Measurements from ENCODE around the gene UGT1A1.

Gene UGT1A1

DNA sequence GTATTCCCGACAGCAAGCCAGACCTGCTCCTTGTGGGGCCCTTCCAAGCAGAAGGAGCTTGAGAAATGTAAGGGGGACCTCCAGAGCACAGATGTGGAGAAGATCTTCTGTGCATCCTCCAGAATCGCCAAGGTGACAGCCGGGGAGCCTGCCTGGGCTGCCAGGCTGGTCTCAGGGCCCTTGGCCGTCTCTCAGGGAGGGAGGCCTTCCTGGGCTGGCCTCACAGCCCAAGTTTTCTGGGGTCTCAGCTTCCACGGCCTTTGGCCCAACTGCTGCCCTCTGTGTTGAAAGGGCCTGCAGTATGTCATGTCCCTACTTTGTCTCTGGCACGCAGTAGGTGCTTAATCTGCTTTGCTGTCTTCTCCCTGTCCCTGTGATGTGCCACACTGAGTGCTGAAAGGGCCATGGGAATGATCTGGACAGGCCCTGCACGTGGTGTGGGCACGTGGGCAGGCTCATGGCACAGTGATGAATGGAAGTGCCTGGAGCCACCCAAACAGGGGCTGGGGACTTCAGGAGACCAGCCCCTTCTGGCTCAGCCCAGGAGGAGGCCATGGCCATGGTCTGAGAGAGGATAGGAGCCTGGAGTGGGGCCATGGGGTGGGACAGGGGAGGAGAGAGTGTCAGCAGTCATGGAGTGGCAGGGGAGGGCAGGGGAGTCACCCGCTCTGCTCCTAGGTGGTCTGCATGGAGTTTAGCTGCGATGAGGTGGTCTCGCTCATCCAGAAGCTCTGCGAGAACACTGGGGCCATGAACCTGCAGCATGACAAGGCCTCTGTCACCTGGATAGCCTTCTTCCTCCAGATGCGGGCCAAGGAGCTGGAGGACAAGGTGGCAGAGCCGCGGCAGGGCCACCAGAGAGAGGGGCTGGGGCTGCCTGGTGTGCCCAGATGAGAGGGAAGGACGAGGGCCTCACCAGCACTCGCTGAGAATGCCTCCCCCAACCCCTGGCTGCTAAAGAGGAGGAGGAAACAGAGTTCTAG, 58.9 kb downstream of the UGT1A1 start:
- DNase-seq: no peak

DNA sequence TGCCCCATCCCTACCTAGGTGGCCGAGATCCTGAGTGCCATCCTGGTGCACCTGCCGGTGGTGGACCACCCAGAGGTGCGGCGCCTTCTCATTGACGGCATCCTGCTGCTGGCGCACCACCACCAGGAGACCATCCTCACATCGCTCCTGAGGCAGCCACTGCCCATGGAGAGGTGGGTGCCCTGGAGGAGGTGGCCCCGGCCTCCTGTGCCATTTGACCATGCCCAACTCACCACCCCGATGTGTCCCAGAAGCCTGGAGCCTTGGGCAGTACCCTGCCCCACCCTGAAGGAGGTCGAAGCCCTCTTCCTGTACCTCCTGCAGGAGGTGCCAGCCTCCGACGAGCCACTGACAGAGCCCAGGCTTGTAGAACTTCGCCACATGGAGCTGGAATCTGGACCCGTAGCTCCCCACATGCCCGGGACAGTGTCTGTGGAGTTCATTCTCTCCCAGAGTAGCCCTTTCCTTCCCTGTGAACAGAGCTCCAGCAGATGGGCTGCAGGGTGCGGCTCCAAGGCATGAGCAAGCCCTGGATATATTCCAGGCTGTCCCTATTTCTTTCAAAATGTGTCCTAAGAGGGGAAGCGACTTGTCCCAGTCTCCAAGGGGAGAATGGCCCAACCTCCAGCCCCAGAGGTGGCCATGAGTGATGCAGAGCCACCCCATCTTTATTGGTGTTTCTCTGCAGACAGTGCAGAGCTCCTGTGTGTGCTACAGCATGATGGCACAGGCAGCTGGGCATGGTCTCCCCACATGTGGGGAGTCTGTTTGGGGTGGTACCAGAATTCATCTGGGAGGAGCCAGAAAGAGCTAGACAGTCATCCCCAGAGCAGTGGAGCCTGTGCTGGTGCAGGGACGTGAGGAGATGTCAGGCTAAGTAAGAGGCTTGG, 60.1 kb downstream of the UGT1A1 start:
- no peak for DNase-seq

DNA sequence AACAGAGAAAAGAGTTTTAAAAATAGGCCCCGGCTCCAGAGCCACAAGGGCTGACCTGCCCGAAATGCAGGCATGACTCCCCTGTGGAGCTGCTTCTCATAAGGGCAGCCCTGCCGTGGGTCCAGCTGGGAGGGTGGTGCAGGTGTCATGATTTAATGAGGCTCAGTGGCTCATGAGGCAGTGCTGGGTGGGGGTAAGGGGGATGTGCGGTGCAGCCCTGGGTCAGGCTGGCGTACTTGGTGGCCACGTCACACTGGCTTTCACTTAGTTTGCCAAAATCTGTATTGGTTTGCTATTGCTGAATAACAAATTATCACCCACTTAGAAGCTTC, 60.7 kb downstream of the UGT1A1 start:
- no peak for DNase-seq

DNA sequence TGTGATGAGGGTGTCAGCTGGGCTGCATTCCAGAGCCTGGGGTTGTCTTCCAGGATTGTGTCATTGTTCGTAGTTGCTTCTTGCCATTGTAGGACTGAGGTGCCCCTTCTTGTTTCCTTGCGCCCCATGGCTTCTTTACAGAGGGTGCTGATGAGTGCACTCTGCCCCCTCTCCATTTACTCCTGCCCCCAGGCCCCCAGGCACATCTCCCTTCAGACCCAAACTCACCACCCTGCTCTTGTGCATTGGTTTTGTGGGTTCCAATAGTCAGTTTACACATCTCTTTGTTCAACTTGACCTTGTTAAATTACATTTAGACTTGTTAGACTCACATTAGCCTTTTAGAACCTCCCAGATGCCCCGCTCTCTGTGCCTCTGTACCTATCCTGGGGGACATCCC, 61.1 kb downstream of the UGT1A1 start:
- DNase-seq: no peak

DNA sequence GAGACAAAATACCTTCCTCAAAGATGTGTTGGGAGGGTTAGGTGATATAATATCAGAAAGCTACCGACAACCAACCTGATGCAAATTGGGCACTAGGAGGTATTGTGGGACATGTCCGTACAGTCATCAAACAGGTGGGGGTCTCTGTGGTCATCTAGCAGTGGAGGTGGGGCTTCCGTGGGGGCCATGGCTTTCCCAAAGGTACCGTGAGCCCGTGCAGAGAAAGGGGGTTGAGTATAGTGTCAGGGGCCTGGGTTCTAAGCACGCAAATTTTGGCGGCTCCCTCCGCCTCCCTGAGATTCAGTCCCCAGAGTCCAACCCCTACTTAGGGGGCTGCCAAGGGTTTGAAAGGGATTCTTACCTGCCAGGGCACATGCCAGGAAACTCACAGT, 61.6 kb downstream of the UGT1A1 start:
- no peak for DNase-seq

DNA sequence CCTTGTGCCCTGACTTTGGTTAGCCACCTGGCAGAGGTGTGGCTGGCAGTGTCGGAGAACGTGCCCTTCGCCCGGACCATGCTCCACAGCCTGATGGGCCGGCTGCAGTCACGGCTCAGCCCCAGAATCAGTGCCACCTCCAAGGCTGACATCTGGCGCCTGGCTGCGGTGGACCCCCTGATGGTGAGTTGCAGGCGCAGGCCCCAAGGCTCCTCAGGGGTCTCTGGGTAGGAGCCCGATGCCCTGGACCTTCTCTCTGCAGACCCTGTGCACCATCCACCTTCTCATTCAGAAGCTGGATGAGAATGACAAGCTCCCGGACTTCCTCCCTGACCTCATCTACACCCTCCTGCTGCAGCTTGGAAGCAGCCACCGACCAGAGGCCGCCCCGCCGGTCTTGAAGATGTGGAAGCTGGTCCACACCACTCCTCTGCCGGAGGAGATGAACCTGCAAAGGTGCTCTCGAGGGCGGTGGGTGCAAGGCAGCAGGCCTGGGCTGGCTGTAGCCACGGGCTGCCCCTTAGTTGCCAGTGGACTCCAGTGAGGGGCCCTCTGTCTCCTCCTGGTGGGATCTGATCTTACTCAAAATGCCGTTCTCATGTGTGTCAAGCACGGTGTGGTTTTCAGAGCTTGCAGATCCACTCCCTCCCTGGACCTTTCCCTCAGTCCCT, 62.2 kb downstream of the UGT1A1 start:
- no peak for DNase-seq
